NCI-H1105 treated with DMSO at 0.1 percent for 48 hours (cell line): ENCODE results near the gene ARHGAP9.
"Not testable (repeated sequence)": the region's sequence is repeated elsewhere in the genome, so short reads cannot be mapped to it uniquely, and the experiment has no call there.

Experiments used
- DNase-seq: peaks from one replicate; lab custom pipeline; 2025; lab: John Stamatoyannopoulos, UW

The ARHGAP9 gene

GRCh38 chr12:57517187-57517586, 37.5 kb upstream of the ARHGAP9 start:
- DNase-seq = no peak

- no peak for DNase-seq
Observed at GRCh38 chr12:57516617-57517153, 37.0 kb upstream of the ARHGAP9 start.

GRCh38 chr12:57515934-57516541, 36.4 kb upstream of the ARHGAP9 start:
- no peak for DNase-seq

GRCh38 chr12:57515408-57515933, 35.8 kb upstream of the ARHGAP9 start:
- DNase-seq = no peak

GRCh38 chr12:57514720-57515407, 35.2 kb upstream of the ARHGAP9 start:
- no peak for DNase-seq

- DNase-seq = not testable (repeated sequence)
Observed at GRCh38 chr12:57514246-57514645, 34.6 kb upstream of the ARHGAP9 start.

GRCh38 chr12:57513677-57514076, 34.0 kb upstream of the ARHGAP9 start:
- DNase-seq = not testable (repeated sequence)

- no peak for DNase-seq
Observed at GRCh38 chr12:57513266-57513665, 33.6 kb upstream of the ARHGAP9 start.

- no peak for DNase-seq
Observed at GRCh38 chr12:57512665-57513064, 33.0 kb upstream of the ARHGAP9 start.

GRCh38 chr12:57511588-57512325, 32.1 kb upstream of the ARHGAP9 start:
- DNase-seq = no peak

- DNase-seq = no peak
Observed at GRCh38 chr12:57511161-57511560, 31.5 kb upstream of the ARHGAP9 start.

- not testable (repeated sequence) for DNase-seq
Observed at GRCh38 chr12:57507796-57508195, 28.1 kb upstream of the ARHGAP9 start.

- DNase-seq = not testable (repeated sequence)
Observed at GRCh38 chr12:57506541-57506940, 26.9 kb upstream of the ARHGAP9 start.

GRCh38 chr12:57502311-57502969, 22.8 kb upstream of the ARHGAP9 start:
- DNase-seq = not testable (repeated sequence)

- DNase-seq = no peak
Observed at GRCh38 chr12:57500213-57500612, 20.5 kb upstream of the ARHGAP9 start.

- DNase-seq = no peak
Observed at GRCh38 chr12:57498571-57498970, 18.9 kb upstream of the ARHGAP9 start.

GRCh38 chr12:57498132-57498502, 18.5 kb upstream of the ARHGAP9 start:
- DNase-seq = no peak

GRCh38 chr12:57497223-57498131, 17.8 kb upstream of the ARHGAP9 start:
- DNase-seq = no peak

- no peak for DNase-seq
Observed at GRCh38 chr12:57496822-57497221, 17.2 kb upstream of the ARHGAP9 start.

- not testable (repeated sequence) for DNase-seq
Observed at GRCh38 chr12:57495051-57495701, 15.5 kb upstream of the ARHGAP9 start.
